HS-5 (cell line): ENCODE data around the gene TMBIM6.

Source experiments
- DNase-seq: peaks from one replicate; pipeline ENCODE4 v3.0.0-alpha.2; 2012; ENCODE audit warnings: low read depth

TMBIM6 gene

GRCh38 chr12:49798248-49798647, 56.9 kb downstream of the TMBIM6 start:
- no peak for DNase-seq

GRCh38 chr12:49798934-49799333, 57.6 kb downstream of the TMBIM6 start:
- DNase-seq = no peak

- DNase-seq = no peak
Observed at GRCh38 chr12:49800421-49801140, 59.2 kb downstream of the TMBIM6 start.

GRCh38 chr12:49801141-49802063, 60.0 kb downstream of the TMBIM6 start:
- DNase-seq = no peak

- no peak for DNase-seq
Observed at GRCh38 chr12:49803693-49804450, 62.5 kb downstream of the TMBIM6 start.

GRCh38 chr12:49804821-49805220, 63.5 kb downstream of the TMBIM6 start:
- DNase-seq = no peak

- DNase-seq = no peak
Observed at GRCh38 chr12:49805409-49805808, 64.1 kb downstream of the TMBIM6 start.

- DNase-seq = no peak
Observed at GRCh38 chr12:49806321-49806813, 65.0 kb downstream of the TMBIM6 start.

- no peak for DNase-seq
Observed at GRCh38 chr12:49806877-49807276, 65.5 kb downstream of the TMBIM6 start.

GRCh38 chr12:49807991-49808580, 66.7 kb downstream of the TMBIM6 start:
- DNase-seq = no peak

GRCh38 chr12:49808686-49809380, 67.5 kb downstream of the TMBIM6 start:
- no peak for DNase-seq

- no peak for DNase-seq
Observed at GRCh38 chr12:49809381-49809905, 68.1 kb downstream of the TMBIM6 start.

- no peak for DNase-seq
Observed at GRCh38 chr12:49809906-49810389, 68.6 kb downstream of the TMBIM6 start.

GRCh38 chr12:49811136-49811535, 69.8 kb downstream of the TMBIM6 start:
- DNase-seq = no peak

- no peak for DNase-seq
Observed at GRCh38 chr12:49811961-49812401, 70.6 kb downstream of the TMBIM6 start.

GRCh38 chr12:49813131-49813530, 71.8 kb downstream of the TMBIM6 start:
- no peak for DNase-seq
